ENCODE data around the gene MRPS17. TPM values are rescaled to one million over a fixed set of nuclear protein-coding genes. Genes with fewer than 3 reads are reported as not detected.
"Not testable (repeated sequence)": the region's sequence is repeated elsewhere in the genome, so short reads cannot be mapped to it uniquely, and the experiment has no call there.

MRPS17 gene
- 28.3 and 29.4 TPM in 2 replicates for total RNA-seq

DNA sequence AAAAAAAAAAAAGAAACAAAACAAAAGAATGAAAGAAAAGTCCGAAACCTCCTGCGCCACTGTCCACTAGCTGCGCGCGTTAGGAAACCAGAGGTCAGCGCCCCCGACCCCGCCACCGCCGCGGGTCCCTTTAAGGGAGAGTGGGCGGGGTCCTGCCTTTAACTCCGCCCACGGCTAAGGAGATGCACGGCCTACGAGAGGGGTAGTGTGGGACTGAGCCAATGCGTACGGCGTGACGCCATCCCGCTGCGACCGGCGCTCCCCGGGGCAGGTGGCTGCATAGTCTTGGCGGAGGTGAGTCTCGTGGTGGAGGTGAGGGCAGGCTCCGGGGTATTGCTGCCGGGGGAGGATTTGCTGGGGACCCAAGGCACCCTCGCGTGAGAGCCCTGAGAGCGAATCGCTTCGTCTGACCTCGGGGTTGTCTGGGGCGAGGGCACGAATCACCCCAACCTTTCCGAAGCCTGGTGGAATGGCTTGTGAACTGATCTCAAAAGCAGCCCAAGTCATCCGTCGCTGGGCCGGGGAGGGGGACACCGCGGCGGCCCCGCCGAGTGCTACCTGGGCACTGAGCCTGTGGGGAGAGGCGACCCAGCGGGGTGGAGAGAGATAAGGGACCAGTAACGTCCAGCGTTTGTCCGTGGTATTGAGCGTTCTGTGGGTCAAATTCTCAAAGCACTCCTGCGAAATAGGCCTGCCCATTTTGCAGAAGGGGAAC lies at the start of gene MRPS17:
MRPS17 (plus strand) TSS at position 241 of the 715 bp plus-strand sequence. CDS start 1,319 bp downstream, outside the sequence.
- no peaks in the 10 kb centered on the region for H3K27me3 Mint-ChIP-seq (ENCODE audit: low read depth)
- peaks cover 37% of the 10 kb centered on the region for H3K36me3 Mint-ChIP-seq (ENCODE audit: low read depth)
- peaks cover 8% of the 10 kb centered on the region for H3K4me1 Mint-ChIP-seq (ENCODE audit: low read depth)
- intact Hi-C loops (cut with micrococcal nuclease): loop anchor here (1.0 to 5.0 kb wide), 5 partner anchors 13 to 584 kb away; partner anchors contain the start of genes CCT6A, CHCHD2, LANCL2 and NIPSNAP2
- H3K27ac Mint-ChIP-seq: peak within 1 kb of the TSS; percentile 90
- no peaks in the 10 kb centered on the region for H3K9me3 Mint-ChIP-seq
- H3K4me3 Mint-ChIP-seq (ENCODE audit: low read depth): peak within 1 kb of the TSS; percentile 90
- DNase-seq (ENCODE audit: low spot score): peak; percentile 89

DNA sequence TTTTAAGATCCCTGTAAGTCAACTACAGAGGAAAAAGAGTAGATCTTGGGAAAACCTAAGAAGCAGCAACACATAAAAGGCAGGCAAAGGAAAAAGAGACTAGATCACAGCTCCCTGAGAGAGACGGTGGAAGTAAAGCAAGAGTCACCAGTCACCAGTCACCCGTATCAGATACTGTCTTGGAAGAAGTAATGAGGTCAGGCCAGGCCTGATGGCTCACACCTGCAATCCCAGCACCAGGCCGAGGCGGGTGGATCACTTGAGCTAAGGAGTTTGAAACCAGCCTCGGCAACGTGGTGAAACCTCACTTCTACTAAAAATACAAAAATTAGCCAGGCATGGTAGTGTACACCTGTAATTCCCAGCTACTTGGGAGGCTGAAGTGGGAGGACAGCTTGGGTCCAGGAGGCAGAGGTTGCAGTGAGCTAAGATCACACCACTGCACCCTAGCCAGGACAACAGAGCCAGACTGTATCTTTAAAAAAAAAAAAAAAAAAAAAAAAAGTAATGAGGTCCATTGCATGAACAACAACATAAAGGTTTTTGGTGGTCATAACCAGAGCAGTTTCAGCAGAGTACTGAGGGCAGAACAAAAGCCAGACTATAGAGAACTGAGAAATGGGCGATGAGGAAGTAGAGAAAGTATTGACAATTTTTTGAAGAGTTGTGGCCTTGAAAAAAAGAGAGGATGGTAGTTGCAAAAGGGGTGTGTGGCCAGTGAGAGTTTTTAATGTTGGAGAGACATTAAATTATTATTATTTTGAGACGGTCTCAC lies 47.5 kb upstream of the MRPS17 start:
- no peak for DNase-seq (ENCODE audit: low spot score)
- intact Hi-C loops (cut with micrococcal nuclease): no loop called here
- no peak overlapping the region for H3K27ac Mint-ChIP-seq
- no peaks in the 10 kb centered on the region for H3K4me1 Mint-ChIP-seq (ENCODE audit: low read depth)
- no peaks in the 10 kb centered on the region for H3K27me3 Mint-ChIP-seq (ENCODE audit: low read depth)
- peaks cover under 1% of the 10 kb centered on the region for H3K36me3 Mint-ChIP-seq (ENCODE audit: low read depth)
- H3K4me3 Mint-ChIP-seq (ENCODE audit: low read depth): no peak overlapping the region
- H3K9me3 Mint-ChIP-seq: peaks cover 10% of the 10 kb centered on the region

DNA sequence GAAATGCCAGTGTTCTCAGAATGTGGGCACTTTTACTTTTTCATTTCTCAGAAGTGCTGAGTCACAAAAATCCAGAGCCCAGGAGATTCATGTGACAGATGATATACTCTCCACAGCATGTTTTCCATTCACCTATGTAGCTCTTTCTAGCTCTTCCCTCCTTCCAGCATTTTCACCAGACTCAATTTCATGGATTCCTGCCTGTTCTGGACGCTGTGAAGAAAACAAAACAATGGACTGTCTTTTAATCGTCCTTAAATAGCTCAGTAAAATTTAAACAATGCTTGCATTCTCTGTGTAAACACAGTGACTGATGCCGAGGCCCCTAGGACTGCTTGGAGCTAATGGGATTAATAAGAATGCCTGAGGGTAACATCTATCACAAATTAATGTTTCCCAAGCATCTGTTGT lies 38.9 kb upstream of the MRPS17 start:
- no peaks in the 10 kb centered on the region for H3K9me3 Mint-ChIP-seq
- DNase-seq (ENCODE audit: low spot score): no peak
- H3K4me3 Mint-ChIP-seq (ENCODE audit: low read depth): no peak overlapping the region
- H3K27me3 Mint-ChIP-seq (ENCODE audit: low read depth): no peaks in the 10 kb centered on the region
- H3K4me1 Mint-ChIP-seq (ENCODE audit: low read depth): peaks cover 6% of the 10 kb centered on the region
- intact Hi-C loops (cut with micrococcal nuclease): no loop called here
- no peak overlapping the region for H3K27ac Mint-ChIP-seq
- peaks cover 9% of the 10 kb centered on the region for H3K36me3 Mint-ChIP-seq (ENCODE audit: low read depth)

DNA sequence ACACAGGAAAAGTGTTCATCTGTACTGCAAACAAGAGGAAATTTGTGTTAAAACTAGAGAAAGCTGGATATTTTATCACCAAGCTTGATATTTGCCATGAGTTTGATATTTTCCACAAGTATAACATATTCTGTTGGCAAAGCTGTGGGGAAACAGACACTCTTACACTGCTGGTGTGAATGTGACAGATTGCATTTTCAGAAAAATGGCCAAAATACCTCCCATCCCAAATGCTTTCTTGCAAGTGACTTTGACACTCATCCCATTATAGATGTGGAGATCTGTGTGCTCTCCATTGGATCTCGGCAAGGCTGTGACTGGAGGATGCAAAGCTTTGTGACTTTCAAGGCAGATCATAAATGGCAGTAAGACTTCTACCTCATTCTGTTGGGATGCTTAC lies 33.9 kb upstream of the MRPS17 start:
- no peak for DNase-seq (ENCODE audit: low spot score)
- Mint-ChIP-seq H3K36me3 (ENCODE audit: low read depth) (peaks cover 4% of the 10 kb centered on the region), H3K4me1 (ENCODE audit: low read depth) (peaks cover 4% of the 10 kb centered on the region), H3K27me3 (ENCODE audit: low read depth) (no peaks in the 10 kb centered on the region), H3K4me3 (ENCODE audit: low read depth) (no peak overlapping the region), H3K9me3 (peaks cover 4% of the 10 kb centered on the region), H3K27ac (no peak overlapping the region)
- intact Hi-C loops (cut with micrococcal nuclease): no loop called here

DNA sequence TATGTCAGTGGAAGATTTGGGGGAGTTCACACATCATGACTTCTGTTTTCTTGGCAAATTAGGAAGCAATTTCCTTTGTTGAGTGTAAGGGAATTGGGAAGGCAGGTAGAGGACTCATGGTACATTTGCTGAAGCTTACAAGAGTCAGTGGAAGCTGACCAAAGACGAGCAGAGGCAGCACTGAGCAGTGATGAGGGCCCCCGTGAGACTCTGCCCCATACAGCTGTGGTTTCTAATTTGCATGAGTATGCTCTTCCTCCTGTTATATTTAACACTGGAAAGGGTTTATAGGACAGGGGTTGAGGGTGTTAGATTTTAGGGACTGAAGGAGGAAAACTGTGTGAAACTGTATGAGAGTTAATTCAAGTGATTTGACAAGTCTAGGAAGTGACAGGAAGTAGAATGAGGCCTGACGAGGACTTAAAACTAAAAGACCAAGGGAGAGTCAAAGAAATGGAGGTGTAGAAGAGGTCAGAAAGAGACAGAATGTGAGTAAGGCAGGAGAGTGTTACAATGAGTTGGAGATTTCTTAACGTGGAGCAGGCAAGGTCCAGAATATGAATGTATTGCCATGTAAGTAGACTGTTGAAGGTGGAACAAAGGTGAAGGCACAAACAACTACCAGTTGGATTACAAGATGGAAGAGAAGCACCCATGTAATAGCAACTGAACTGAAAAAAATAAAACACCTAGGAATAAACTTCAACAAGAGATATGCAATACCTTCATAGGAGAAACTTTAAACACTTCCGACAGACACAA lies 23.5 kb upstream of the MRPS17 start:
- no peak for DNase-seq (ENCODE audit: low spot score)
- intact Hi-C loops (cut with micrococcal nuclease): no loop called here
- H3K4me3 Mint-ChIP-seq (ENCODE audit: low read depth): no peak overlapping the region
- H3K36me3 Mint-ChIP-seq (ENCODE audit: low read depth): no peaks in the 10 kb centered on the region
- peaks cover 13% of the 10 kb centered on the region for H3K9me3 Mint-ChIP-seq
- H3K4me1 Mint-ChIP-seq (ENCODE audit: low read depth): no peaks in the 10 kb centered on the region
- no peaks in the 10 kb centered on the region for H3K27me3 Mint-ChIP-seq (ENCODE audit: low read depth)
- no peak overlapping the region for H3K27ac Mint-ChIP-seq

DNA sequence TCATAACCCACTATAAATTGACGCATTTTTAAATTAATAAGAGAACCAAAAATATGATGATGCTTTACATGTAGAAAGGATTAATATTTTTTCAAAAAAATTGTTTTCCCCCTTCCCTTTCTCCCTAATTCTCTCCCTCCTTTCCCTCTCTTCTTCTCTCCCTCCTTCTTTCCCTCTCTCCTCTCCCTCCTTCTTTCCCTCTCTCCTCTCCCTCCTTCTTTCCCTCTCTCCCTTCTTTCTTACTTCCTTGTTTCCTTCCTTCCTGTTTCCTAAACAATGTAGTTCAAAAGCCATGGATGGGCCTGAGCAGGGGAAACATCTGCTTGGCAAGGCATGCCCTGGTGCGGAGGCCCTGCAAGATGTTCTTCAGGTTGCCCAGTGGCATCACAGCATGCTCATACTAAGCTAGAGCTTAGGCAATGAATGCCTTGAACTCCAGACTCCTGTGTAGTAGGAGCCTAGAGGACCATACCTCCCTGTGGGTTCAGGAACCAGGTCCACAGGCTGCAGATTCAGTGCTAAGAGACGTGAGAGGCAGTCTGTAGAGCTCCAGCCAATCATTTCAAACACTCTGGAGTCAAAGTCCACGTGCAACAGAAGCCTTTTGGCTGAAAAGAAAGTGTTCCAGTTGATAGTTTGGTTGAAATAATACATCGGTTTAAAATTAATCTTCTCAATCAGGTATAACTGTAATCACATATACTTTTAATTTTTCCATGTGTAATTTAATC lies 20.1 kb upstream of the MRPS17 start:
- no peak for DNase-seq (ENCODE audit: low spot score)
- Mint-ChIP-seq H3K4me1 (ENCODE audit: low read depth) (no peaks in the 10 kb centered on the region), H3K36me3 (ENCODE audit: low read depth) (no peaks in the 10 kb centered on the region), H3K27me3 (ENCODE audit: low read depth) (no peaks in the 10 kb centered on the region), H3K4me3 (ENCODE audit: low read depth) (no peak overlapping the region), H3K27ac (no peak overlapping the region), H3K9me3 (peaks cover 24% of the 10 kb centered on the region)
- intact Hi-C loops (cut with micrococcal nuclease): no loop called here

DNA sequence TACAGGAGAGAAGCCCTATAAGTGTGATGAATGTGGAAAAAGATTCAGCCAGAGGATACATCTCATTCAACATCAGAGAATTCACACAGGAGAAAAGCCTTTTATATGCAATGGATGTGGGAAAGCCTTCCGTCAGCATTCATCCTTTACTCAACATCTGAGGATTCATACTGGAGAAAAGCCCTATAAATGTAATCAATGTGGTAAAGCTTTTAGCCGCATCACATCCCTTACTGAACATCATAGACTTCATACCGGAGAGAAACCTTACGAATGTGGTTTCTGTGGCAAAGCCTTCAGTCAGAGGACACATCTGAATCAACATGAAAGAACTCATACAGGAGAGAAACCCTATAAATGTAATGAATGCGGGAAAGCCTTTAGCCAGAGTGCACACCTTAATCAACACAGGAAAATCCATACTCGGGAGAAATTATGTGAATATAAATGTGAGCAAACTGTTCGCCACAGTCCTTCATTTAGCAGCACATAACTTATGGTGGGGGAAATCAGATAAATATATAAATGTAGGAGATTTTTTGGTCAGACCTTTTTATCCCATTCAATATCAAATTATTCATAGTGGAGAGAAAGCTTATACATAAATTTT lies 12.1 kb upstream of the MRPS17 start:
- H3K9me3 Mint-ChIP-seq: peaks cover 64% of the 10 kb centered on the region
- no peak for DNase-seq (ENCODE audit: low spot score)
- intact Hi-C loops (cut with micrococcal nuclease): no loop called here
- H3K27me3 Mint-ChIP-seq (ENCODE audit: low read depth): no peaks in the 10 kb centered on the region
- peaks cover 5% of the 10 kb centered on the region for H3K36me3 Mint-ChIP-seq (ENCODE audit: low read depth)
- no peak overlapping the region for H3K27ac Mint-ChIP-seq
- no peak overlapping the region for H3K4me3 Mint-ChIP-seq (ENCODE audit: low read depth)
- H3K4me1 Mint-ChIP-seq (ENCODE audit: low read depth): no peaks in the 10 kb centered on the region

DNA sequence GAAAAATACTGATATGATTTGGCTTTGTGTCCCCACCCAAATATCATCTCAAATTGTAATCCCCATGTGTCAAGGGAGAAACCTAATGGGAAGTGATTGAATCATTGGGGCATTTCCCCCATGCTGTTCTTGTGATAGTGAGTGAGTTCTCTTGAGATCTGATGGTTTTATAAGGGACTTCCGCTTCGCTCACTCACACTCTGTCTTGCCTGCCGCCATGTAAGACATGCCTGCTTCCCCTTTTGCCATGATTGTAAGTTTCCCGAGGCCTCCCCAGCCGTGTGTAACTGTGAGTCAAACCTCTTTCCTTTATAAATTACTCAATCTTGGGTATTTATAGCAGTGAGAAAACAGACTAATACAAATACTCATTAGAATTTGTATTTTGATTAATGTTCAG lies 5.1 kb upstream of the MRPS17 start:
- DNase-seq (ENCODE audit: low spot score): no peak
- Mint-ChIP-seq H3K4me3 (ENCODE audit: low read depth) (no peak overlapping the region), H3K9me3 (peaks cover 16% of the 10 kb centered on the region), H3K27me3 (ENCODE audit: low read depth) (no peaks in the 10 kb centered on the region), H3K27ac (no peak overlapping the region), H3K36me3 (ENCODE audit: low read depth) (peaks cover under 1% of the 10 kb centered on the region), H3K4me1 (ENCODE audit: low read depth) (no peaks in the 10 kb centered on the region)
- intact Hi-C loops (cut with micrococcal nuclease): no loop called here

DNA sequence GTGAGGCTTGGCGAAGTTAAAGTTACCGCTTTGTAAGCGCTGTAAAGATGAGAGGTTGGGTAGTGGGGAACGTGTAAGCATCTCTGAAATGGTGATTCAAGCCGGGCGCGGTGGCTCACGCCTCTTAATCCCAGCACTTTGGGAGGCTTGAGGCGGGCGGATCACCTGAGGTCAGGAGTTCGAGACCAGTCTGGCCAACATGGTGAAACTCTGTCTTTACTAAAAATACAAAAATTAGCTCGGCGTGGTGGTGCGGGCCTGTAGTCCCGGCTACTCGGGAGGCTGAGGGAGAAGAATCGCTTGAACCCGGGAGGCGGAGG lies 635 bp downstream of the MRPS17 start:
- peak overlapping the region; percentile 90 for H3K27ac Mint-ChIP-seq
- not testable (repeated sequence) for DNase-seq (ENCODE audit: low spot score); H3K4me1 Mint-ChIP-seq (ENCODE audit: low read depth); H3K9me3 Mint-ChIP-seq; H3K27me3 Mint-ChIP-seq (ENCODE audit: low read depth)
- H3K36me3 Mint-ChIP-seq (ENCODE audit: low read depth): peaks cover 39% of the 10 kb centered on the region
- peak overlapping the region; percentile 90 for H3K4me3 Mint-ChIP-seq (ENCODE audit: low read depth)
- intact Hi-C loops (cut with micrococcal nuclease): loop anchor here (1.0 to 5.0 kb wide), 2 partner anchors 12 to 585 kb away; partner anchors contain the start of genes LANCL2 and NIPSNAP2

DNA sequence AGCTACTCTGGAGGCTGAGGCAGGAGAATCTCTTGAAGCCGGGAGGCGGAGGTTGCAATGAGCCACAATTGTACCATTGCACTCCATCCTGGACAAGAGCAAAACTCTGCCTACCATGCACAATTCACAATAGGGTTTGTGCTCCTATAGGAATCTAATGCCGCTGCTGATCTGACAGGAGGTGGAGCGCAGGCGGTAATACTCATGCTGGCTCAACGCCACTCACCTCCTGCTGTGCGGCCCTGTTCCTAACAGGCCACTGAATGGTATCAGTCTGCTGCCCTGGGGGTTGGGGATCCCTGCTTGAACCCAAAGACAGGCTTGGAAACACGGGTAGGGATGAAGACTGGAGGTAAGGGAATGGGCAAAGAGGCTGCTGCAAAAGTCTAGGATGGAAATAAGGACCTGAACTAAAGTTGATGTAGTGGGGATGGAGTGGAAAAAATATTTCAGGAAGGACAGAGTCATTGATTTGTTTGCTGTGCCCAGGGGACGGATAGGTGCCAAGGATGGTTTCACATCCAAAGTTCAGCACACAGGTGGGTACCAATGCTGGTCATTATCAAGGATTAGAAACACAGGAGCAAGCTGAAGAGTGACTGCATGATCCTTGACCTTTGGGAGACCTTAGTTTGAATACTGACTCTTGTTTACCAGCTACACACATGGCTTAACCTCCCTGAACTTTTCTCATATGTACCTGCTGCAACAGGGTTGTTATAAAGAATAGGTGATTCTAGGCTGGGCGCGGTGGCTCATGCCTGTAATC lies 2.2 kb downstream of the MRPS17 start:
- Mint-ChIP-seq H3K36me3 (ENCODE audit: low read depth) (peaks cover 41% of the 10 kb centered on the region), H3K4me3 (ENCODE audit: low read depth) (peak overlapping the region; percentile 90), H3K4me1 (ENCODE audit: low read depth) (peaks cover 8% of the 10 kb centered on the region), H3K27ac (no peak overlapping the region), H3K27me3 (ENCODE audit: low read depth) (no peaks in the 10 kb centered on the region), H3K9me3 (no peaks in the 10 kb centered on the region)
- DNase-seq (ENCODE audit: low spot score): no peak
- intact Hi-C loops (cut with micrococcal nuclease): loop anchor here (5.0 kb wide), 1 partner anchor 587 kb away; the partner anchor contains the start of gene LANCL2

DNA sequence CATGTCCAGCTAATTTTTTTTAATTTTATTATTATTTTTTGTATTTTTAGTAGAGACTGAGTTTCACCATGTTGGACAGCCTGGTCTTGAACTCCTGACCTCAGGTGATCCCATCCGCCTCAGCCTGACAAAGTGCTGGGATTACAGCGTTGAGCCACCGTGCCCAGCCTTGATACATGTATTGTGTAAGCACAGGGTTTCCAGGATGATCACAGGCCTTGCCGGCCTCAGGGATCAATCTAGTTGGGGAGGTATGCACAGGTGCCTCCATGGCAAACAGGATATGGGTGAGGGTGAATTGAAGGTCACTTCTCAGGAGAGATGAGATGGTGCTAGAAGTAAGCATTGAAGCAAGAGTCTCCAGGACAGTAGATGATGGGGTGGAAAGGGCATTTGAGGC lies 5.5 kb downstream of the MRPS17 start:
- no peak overlapping the region for H3K27ac Mint-ChIP-seq
- DNase-seq (ENCODE audit: low spot score): no peak
- H3K36me3 Mint-ChIP-seq (ENCODE audit: low read depth): peaks cover 35% of the 10 kb centered on the region
- H3K4me1 Mint-ChIP-seq (ENCODE audit: low read depth): peaks cover 8% of the 10 kb centered on the region
- no peak overlapping the region for H3K4me3 Mint-ChIP-seq (ENCODE audit: low read depth)
- intact Hi-C loops (cut with micrococcal nuclease): no loop called here
- no peaks in the 10 kb centered on the region for H3K9me3 Mint-ChIP-seq
- H3K27me3 Mint-ChIP-seq (ENCODE audit: low read depth): no peaks in the 10 kb centered on the region
